NCI-H2171 (cell line): ENCODE data around the gene ABCC11.
"Not testable (repeated sequence)": the region's sequence is repeated elsewhere in the genome, so short reads cannot be mapped to it uniquely, and the experiment has no call there.

ENCODE experiments used
- DNase-seq: peaks from one replicate; lab custom pipeline; 2025; lab: John Stamatoyannopoulos, UW

ABCC11 gene

DNA sequence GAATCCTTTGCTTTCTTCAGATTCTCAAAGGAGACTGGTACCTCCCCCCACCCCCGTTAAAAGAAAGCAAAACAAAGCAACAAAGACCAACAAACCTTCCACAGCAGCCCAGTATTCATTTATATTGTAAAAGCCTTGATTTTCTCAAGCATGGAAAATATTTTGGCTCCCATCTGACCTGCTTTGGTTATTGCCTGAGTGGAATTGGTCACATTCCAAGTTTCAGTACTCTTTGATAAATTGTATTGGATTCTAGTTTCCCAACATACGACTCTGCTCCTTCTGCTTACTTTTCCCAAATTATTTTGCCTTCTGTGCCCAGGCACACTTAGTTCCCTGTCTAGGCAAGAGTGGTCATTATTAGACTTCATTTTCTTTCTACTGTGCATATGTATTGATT, 1.3 kb downstream of the ABCC11 start:
- no peak for DNase-seq

DNA sequence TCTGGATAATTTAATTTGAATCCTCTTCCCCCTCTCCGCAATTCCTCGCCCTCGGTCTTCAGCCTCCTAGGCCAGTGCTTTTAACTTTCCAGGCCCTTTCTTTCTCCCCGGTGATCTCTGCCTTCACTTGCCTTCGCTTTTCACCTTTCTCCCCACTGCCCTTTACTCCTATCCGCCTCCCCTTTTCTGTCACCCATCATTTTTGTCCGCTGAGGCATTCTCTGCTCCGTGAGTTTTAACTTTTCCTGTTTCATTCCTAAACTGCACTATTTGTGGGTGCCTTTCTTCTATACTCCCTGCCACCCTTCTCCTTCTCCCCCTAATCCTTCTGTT, 2.5 kb downstream of the ABCC11 start:
- DNase-seq = no peak

DNA sequence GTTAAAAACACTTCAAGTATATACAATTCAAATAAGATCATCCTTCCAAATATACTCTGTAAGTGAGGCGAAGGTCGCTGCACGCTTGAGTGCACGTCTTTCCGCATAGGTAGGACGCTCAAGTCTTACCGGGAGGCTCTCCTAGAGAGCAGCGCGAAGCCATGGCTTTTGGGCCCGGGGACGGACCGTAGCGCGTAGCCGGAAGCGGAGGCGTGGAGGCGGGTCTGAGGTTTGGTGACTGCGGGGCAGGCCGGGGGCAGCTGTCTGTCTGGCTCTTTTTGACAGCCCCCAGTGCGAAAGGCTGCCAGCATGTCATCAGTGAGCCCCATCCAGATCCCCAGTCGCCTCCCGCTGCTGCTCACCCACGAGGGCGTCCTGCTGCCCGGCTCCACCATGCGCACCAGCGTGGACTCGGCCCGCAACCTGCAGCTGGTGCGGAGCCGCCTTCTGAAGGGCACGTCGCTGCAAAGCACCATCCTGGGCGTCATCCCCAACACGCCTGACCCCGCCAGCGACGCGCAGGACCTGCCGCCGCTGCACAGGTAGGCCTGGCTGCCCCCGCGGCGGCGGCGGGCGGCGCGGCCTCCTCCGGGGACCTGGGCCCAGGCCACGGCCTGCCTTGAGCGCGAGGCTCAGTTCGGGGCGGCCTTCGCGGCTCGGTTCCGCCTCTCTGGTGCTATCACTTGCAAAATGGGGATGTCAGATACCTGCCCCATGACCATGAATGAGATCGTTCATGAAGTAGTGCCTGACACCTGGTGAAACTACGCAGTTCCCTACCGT, 3.1 kb downstream of the ABCC11 start, which contains the start of gene LONP2:
Gene LONP2 (plus strand): TSS at position 221 of the 783 bp plus-strand sequence. CDS start 89 bp downstream, at position 310.
- peak; percentile 85 for DNase-seq

DNA sequence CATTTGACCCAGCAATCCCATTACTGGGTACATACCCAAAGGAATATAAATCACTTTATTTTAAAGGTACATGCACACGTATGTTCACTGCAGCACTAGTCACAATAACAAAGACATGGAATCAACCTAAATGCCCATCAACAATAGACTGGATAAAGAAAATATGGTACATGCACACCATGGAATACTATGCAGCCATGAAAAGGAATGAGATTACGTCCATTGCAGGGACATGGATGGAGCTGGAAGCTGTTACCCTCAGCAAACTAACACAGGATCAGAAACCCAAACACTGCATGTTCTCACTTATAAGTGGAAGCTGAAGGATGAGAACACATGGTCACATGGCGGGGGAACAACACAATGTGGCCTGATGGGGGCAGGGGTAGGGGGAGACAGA, 7.2 kb downstream of the ABCC11 start:
- not testable (repeated sequence) for DNase-seq

DNA sequence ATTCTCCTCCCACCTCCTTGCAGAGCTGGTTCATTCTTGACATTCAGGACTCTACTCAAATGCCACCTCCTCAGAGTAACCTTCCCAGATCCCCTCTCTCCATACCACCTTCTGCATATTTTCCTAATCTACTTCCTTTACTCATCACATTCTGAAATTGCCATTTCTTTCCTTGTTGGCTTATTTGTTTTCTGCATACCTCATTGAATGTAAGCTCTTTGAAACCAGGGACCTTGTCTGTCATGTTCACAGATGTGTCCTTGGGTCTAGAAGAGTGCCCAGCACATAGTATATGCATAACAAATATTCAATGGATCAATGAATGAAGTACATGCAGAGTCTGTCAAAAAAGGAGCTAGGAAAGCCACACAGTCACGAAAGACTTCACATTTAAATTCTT, 11.1 kb downstream of the ABCC11 start:
- no peak for DNase-seq

DNA sequence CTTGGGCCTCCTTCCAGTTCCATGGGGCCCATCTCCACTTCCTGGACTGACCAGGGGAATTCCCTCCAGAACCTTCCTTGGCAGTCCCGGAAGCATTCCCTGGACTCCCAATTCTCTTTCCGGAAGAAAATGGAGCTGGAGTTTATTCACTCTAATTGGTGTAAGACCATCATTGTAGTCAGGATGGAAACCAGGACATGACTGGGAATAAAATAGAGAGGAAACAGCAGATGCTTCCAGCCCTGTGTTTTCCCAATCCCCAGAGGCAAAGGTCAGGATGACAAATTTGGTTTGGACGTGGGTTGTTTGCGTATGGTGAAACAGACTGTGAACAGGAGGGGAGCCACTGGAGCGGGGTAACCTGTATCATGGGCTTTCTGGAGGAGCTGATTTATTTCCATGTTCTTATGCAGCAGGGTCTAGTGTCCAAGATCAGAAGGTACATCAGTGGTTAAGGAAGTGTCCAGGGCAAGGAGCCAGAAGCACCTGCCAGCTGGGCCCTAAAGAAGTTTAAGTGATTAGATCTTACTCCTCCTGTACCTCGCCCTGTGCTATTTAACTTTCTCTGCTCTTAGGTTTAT, 11.7 kb downstream of the ABCC11 start:
- DNase-seq = no peak

DNA sequence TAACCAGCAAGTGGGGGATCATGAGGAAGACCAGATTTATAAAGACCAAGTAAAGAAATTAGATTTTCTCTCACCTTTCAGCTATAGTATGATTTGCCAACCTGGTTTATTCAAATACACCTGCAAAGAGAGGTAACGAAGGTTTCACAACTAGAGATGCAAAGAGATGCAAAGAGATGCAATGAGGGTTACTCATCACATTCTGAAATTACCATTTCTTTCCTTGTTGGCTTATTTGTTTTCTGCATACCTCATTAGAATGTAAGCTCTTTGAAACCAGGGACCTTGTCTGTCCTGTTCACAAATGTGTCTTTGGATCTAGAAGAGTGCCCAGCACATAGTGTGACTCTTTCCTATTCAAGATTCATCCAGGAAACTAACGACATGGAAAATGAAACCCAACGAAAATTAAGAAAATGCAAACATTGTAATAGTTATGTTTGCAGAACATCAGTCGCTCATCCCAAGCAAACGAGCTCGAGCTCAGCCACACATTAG, 12.2 kb downstream of the ABCC11 start:
- no peak for DNase-seq

DNA sequence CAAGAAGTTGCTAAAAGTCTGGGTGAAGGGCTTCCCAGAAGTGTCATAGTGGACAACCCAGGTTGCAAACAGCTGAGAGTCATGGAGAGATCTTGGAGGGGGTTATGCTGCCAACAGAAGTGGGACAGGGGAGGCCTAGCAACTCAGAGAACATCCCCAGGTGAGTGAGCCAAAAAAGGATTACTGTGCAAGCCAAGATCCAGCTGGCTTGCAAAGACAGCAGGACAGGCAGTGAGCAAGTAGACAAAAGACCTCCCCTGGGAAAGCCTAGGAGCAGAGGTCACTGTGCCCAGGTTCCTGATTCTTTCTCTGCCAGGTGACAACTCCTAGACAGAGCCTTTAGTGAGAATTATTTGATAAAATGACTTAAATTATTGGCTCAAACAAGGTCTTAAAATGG, 12.7 kb downstream of the ABCC11 start:
- DNase-seq = no peak

DNA sequence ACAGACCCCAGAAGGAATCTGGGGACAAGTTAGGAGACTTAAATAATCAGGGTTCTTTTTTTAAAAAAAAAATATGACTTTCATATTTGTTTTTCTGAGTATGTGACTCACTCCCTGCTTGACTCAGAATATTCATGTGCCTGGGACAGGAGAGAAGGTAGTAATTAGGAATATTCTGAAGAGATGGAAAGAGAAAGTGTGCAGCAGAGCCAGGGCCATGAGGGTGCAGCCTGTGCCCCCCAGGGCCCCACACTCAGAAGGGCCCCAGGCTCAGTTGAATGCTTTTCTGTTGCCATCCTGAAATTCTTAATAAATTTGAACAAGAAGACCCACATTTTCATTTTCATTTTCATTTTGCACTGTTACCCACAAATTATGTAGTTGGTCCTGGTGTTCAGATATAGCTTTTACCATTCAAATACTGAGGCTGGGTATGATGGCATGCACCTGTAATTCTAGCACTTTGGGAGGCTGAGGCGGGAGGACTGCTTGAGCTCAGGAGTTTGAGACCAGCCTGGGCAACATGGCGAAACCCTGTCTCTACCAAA, 14.8 kb downstream of the ABCC11 start:
- DNase-seq = no peak

DNA sequence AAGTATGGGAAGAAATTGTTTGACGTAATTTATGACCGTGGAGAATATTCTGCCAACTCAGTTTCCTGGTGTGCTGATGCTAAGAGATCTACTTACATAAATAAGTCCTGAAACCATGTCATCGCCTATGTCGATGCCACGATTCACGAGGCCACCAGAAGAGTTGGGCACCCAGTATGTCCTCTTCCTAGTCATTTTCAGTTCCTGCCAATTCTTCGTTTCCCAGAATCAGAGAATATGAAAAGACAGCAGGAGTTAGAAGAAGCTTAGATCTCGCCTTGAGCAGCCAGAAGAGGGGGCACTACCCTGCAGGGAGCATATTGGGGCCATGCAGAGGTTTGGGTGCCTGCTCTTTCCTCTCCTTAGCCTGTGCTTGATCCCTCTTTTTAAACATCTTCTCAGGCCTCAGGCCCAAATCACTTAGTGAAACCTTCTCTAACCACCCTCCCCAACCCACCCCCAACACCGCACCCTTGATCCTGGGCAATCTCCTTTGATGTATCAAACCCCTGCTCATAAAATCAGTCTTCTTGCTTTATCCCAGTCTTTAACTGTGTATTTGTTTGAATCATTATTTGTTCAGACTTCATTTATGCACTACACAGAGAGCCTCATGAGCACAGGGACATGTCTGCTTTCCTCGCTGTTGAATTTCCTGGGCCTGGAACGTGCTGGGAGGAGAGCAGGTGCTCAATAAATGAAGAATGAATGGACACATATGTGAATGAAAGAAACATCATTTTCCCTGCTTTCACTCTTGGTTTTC, 15.4 kb downstream of the ABCC11 start:
- DNase-seq = no peak

DNA sequence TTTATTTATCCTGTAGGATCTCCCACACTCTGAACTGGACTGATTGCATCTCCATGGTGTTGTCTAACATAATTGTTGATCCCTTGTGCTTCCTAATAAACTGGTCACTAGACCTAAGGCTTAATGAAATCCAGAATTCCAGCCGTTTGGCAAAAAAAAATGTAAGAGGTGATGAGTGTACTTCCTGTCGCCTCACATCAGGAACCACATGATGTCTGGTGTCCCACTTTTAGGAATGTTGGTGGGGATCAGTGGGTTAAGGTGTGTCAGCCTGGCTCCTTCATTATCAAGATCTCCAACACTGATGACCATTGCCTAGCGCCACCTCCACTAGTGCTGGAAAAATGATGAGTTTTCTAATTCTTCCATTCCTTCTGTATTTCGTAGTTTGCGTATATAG, 21.9 kb downstream of the ABCC11 start:
- DNase-seq = no peak

DNA sequence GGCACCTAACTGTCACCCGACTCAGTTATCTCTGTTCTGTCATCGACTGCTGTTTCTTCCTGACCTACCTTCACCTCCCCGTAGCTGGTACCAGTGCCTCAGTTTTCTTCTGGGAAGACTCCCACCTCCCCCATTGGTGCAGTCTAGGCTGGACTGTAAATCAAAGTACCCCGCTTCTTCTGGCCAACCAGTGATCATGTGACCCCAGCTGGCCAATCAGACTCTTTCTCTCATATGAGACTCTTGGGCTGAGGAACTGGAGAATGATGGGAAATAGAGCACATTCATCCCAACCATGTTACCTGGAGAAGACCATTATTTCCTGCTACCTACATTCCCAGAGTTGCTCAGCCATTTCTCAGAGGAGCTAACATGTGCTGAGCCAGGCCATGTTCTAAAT, 23.8 kb downstream of the ABCC11 start:
- no peak for DNase-seq

DNA sequence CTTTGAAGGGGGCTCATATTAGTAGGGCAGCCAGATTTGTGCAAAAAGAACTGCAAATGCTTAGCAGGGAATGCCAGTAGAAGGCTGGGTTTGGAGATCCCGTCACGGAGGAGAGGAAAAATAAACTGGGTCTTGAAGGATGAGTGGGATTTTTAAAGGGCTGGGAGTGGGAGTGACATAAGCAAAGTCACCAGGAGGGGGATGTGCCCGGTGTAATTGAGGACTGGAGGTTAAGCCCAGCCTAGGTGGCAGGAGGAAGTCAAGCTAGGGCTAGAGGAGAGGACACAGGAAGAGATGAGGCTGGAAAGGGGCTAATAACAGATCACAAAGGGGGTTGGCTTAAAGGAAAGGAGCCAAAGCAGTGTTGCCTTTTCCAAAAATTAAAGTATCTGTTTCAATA, 26.4 kb downstream of the ABCC11 start:
- no peak for DNase-seq

DNA sequence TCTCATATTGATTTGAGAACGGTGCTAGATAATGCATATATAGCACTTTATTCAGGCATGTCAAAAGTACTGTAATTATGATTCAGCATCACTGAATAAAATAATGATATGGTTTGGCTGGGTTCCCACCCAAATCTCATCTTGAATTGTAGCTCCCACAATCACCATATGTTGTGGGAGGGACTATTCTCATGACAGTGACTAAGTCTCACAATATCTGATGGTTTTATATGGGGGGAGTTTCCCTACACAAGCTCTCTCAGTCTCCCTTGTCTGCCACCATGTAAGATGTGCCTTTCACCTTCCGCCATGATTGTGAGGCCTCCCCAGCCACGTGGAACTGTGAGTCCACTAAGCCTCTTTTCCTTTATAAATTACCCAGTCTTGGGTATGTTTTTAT, 28.9 kb downstream of the ABCC11 start:
- DNase-seq = no peak

DNA sequence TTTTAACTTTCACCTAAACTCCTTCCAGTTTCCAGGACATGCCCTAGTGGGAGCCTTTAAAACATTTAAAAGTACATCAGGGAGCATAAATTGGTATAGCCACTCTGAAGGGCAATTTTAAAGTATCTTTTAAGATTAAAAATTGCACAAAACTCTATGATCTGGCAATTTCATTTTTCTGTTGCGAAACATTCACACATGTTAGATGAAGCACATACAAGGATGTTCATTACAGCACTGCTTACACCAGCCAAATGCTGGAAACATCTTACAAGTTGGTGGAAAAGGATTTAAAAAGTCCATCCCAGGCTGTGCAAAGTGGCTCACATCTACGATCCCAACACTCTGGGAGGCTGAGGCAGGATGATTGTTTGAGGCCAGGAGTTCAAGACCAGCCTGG, 29.6 kb downstream of the ABCC11 start:
- no peak for DNase-seq

DNA sequence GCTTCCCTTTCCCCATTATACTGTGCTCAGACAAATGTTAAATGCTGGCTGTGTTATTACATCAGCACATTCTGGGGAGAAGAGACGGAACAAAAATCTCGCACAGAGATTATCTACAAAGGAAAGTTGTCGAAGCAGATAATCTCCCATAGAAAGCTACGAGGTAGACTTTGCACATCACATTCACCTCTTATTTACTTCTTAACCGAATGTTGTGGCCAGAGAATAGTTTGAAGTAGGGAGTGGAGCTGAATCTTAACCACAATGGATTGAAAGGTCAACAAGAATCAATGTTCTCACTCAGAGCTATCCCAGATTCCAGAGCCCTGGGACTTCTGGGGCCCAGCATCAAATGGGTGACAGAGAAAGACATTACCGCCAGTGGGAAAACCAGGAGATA, 31.6 kb downstream of the ABCC11 start:
- no peak for DNase-seq

DNA sequence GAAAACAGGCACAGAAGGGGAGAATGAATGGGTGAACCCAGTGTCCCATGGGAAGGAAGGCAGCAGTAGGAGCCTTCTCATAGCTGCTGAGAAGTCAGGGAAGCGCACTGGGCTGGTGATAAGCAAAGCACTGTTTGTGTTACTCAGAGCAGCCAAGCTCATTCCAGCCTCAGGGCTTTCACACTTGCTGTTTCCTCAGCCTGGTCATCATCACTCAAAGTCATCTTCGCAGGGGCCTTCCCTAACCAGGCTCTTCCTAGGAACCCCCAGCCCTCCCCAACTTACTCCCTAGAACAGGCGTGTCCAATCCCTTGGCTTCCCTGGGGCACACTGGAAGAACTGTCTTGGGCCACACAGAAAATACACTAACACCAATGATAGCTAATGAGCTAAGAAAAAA, 35.3 kb downstream of the ABCC11 start:
- no peak for DNase-seq

DNA sequence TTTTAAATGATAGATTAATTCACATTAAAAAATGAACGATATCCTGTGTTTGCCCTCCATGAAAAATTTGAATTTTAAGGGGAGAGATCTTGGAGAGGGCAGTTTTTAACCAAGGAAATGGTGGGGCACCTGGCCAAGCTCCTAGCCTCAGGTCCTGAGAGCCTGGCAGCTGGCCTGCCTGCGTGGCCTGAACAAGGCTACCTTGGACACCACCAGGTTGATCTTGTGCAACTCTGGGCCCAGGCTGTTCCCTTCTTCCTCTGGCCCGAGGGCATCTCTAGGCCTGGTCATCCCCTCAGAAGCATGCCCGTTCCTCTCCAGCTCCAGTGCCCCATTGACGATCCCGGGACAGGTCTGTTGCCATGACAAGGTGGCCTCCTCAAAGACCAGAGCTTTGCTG, 36.6 kb downstream of the ABCC11 start:
- DNase-seq = no peak

DNA sequence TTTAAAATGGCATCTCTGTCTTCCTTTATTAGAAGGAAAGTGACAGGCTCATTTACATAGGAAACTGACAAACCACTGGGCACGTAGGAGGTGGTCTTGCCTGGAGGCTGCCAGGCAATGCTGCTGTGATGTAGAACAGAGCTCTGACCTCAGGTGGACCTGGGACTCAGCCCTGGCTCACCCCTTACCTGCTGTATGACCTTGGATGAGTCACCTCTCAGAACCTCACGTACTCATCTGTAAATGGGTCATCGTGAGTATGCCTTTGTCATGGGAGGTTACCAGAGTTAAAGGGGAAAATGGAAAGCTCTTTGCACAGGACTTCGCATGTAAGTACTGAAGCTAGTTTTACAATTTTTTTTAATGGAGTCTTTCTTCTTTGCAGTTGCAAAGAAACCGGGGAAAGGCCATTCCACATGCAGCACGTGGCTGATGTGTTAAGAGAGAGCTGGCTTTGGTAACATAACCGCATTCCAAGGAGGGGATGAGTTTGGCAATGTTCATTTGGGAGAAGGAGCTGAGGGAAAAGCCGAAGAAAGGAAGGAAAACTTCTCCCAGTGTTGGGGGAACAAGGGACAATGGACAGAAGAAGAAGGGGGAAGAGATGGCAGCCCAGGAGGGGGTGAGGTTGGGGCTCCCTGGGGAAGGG, 40.6 kb downstream of the ABCC11 start:
- no peak for DNase-seq

DNA sequence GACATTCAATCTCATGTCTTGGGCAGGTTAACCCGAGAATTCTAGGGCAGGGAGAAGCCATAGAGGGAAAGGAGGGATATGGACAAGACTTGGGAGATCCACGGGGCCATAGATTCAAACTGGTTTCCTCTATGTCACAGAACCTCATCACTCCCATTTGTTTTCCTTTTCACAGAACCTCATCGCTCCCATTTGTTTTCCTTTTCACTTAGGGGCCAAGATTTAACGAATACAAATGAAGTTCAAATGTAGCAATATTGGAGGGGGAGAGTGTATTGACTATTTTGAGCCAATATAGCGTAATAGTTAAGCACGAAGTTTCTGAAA, 42.6 kb downstream of the ABCC11 start:
- no peak for DNase-seq

DNA sequence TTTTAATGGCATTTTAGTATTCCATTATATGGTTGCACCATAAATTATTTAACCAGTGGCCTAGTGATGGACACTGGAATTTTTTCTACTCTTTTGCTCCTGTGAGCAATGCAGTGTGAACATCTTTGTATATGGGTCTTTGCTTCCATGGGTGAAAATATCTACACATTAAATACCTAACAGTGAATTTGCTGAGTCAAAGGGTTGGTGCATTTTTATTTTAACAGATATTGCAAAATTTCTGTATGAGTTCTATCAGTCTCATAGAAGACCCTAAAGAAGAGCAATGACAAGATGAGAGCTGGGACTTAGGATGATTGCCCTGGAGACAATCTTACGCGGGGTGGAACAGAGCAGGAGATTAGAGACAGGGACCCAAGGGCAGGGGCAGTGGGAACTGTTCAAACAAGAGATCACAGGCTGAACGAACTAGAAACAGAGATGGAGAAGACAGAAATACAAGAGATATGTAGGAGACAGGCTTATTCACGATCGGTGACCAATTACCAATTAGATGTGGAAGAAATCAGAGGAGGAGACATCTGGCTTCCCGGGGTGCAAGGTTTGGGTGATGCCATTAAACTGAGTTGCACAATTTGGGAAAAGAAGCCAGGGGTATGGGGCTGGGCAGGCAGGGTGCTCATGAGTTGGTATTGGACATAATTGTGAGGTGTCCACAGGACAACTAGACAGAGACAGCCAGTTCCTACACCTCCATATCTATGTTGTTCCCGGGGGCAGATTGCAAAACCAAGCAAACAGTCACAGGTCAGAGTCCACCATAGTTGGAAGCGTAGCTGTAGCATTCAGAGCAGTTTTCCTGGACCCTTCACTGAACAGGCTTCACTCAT, 43.1 kb downstream of the ABCC11 start:
- DNase-seq = no peak
